ENCODE data around the gene TMEM41B. TPM values are rescaled to one million over a fixed set of nuclear protein-coding genes. Genes with fewer than 3 reads are reported as not detected.
A peak's percentile ranks its signal among the peaks of the same experiment; 100 is the strongest.

The TMEM41B gene
- total RNA-seq, 1 experiment from 2014 or later = 67.2 TPM

- ChIA-PET RAD21 (ENCODE audit: low non-redundant PET in 1 of 2, low total read pairs in 2 of 2, uncharacterized antibody in 2 of 2, unreplicated experiment in 2 of 2) (no interaction called here), POLR2A (interaction anchor here (0.7 kb wide), 1 partner anchor 947 kb away, joined by 3 read pairs; no protein-coding TSS in a partner anchor), CTCF (interaction anchor here (0.7 kb wide), 1 partner anchor 1569 kb away, joined by 4 read pairs; no protein-coding TSS in a partner anchor)
- H3K36me3 ChIP-seq (ENCODE audit: control insufficient read depth in 1 of 2, insufficient read depth in 2 of 2, low read length in 2 of 2) = no peaks in the 10 kb centered on the region
- ATAC-seq (no peak), DNase-seq (ENCODE audit: low read depth, low spot score) (no peak)
- no TSS peak for BruUV-seq (replicated peaks)
- intact Hi-C loops (cut with micrococcal nuclease) = no loop called here
- H3K9me3 ChIP-seq (ENCODE audit: control insufficient read depth in 1 of 2, insufficient read depth in 1 of 2, low read depth in 1 of 2, low read length in 2 of 2) = no peaks in the 10 kb centered on the region
- no peak overlapping the region for H3K4me3 ChIP-seq (replicated peaks in 1 of 2; ENCODE audit: low read depth in 1 of 2, low read length in 2 of 2)
- peak overlapping the region; percentile 21; the same call in 1 of the 2 replicates for H3K27ac ChIP-seq (ENCODE audit: low read depth, low read length)
- no peaks in the 10 kb centered on the region for H3K9me2 ChIP-seq (ENCODE audit: insufficient read depth)
- H3K4me2 ChIP-seq (ENCODE audit: low read length) = peak overlapping the region; percentile 19; the same call in 1 of the 2 replicates
- no peak for TF ChIP-seq JUND (IDR thresholded peaks at IDR 0.05)
- no peak for TF ChIP-seq CEBPB (IDR thresholded peaks at IDR 0.05; ENCODE audit: low read depth)
- no peak for TF ChIP-seq TCF7L2 (IDR thresholded peaks at IDR 0.05; ENCODE audit: borderline replicate concordance, extremely low read depth, insufficient read depth, insufficient read length)
- TF ChIP-seq POLR2AphosphoS5 (IDR thresholded peaks at IDR 0.05; ENCODE audit: low read depth, low read length) = no peak
- no peak for TF ChIP-seq ZNF274 (IDR thresholded peaks at IDR 0.05; ENCODE audit: low read depth, low read length)
- H3K9ac ChIP-seq (ENCODE audit: low read length) = no peak overlapping the region
- no peaks in the 10 kb centered on the region for H4K20me1 ChIP-seq (ENCODE audit: insufficient read depth)
- H3K27me3 ChIP-seq (ENCODE audit: insufficient read depth, low read length) = no peaks in the 10 kb centered on the region
- peak overlapping the region; percentile 30 for H2AFZ ChIP-seq (ENCODE audit: low read depth, low read length, poor library complexity, severe bottlenecking)
- H3K4me1 ChIP-seq (ENCODE audit: control insufficient read depth in 1 of 2, insufficient read depth in 2 of 2, low read length in 2 of 2) = peaks cover 23 to 51% of the 10 kb centered on the region in 2 experiments
- no peaks in the 10 kb centered on the region for H3K79me2 ChIP-seq (ENCODE audit: insufficient read depth, low read length)
These were observed 42.6 kb upstream of the TMEM41B start for GRCh38 chr11:9357041-9357440.

GRCh38 chr11:9351321-9351881 is 37.0 kb upstream of the TMEM41B start:
- Histone ChIP-seq H3K79me2 (ENCODE audit: insufficient read depth, low read length) (no peaks in the 10 kb centered on the region), H3K4me1 (ENCODE audit: control insufficient read depth in 1 of 2, insufficient read depth in 2 of 2, low read length in 2 of 2) (peaks cover 12 to 35% of the 10 kb centered on the region in 2 experiments), H2AFZ (ENCODE audit: low read depth, low read length, poor library complexity, severe bottlenecking) (no peak overlapping the region), H3K4me3 (replicated peaks in 1 of 2; ENCODE audit: low read depth in 1 of 2, low read length in 2 of 2) (no peak overlapping the region), H3K36me3 (ENCODE audit: control insufficient read depth in 1 of 2, insufficient read depth in 2 of 2, low read length in 2 of 2) (no peaks in the 10 kb centered on the region), H3K9ac (ENCODE audit: low read length) (no peak overlapping the region), H3K9me2 (ENCODE audit: insufficient read depth) (no peaks in the 10 kb centered on the region), H3K4me2 (ENCODE audit: low read length) (no peak overlapping the region), H4K20me1 (ENCODE audit: insufficient read depth) (no peaks in the 10 kb centered on the region), H3K27me3 (ENCODE audit: insufficient read depth, low read length) (no peaks in the 10 kb centered on the region), H3K9me3 (ENCODE audit: control insufficient read depth in 1 of 2, insufficient read depth in 1 of 2, low read depth in 1 of 2, low read length in 2 of 2) (no peaks in the 10 kb centered on the region), H3K27ac (ENCODE audit: low read depth, low read length) (no peak overlapping the region)
- ChIA-PET RAD21 (ENCODE audit: low non-redundant PET in 1 of 2, low total read pairs in 2 of 2, uncharacterized antibody in 2 of 2, unreplicated experiment in 2 of 2) (no interaction called here), CTCF (no interaction called here), POLR2A (no interaction called here)
- intact Hi-C loops (cut with micrococcal nuclease) = no loop called here
- peak; percentile 33; the same call in 1 of the 2 replicates for ATAC-seq
- TF ChIP-seq POLR2AphosphoS5 (IDR thresholded peaks at IDR 0.05; ENCODE audit: low read depth, low read length) (no peak), SRF (IDR thresholded peaks at IDR 0.05; ENCODE audit: low read depth) (no peak), ATF3 (IDR thresholded peaks at IDR 0.05) (no peak), ZFX (IDR thresholded peaks at IDR 0.05) (no peak), CEBPB (IDR thresholded peaks at IDR 0.05; ENCODE audit: low read depth) (no peak), TCF7L2 (IDR thresholded peaks at IDR 0.05; ENCODE audit: borderline replicate concordance, extremely low read depth, insufficient read depth, insufficient read length) (no peak), CTCF (IDR thresholded peaks at IDR 0.05 in 2 of 3, conservative IDR thresholded peaks at IDR 0.05 in 1 of 3; ENCODE audit: borderline replicate concordance in 1 of 3, insufficient read depth in 1 of 3, low read depth in 2 of 3, low read length in 2 of 3) (no peak), RAD21 (IDR thresholded peaks at IDR 0.05; ENCODE audit: low read depth) (no peak), POLR2A (IDR thresholded peaks at IDR 0.05; ENCODE audit: borderline replicate concordance, extremely low read depth, insufficient read depth, insufficient read length) (no peak), SP1 (IDR thresholded peaks at IDR 0.05; ENCODE audit: low read depth) (no peak), SIN3A (IDR thresholded peaks at IDR 0.05; ENCODE audit: low read depth) (no peak), EZH2phosphoT487 (IDR thresholded peaks at IDR 0.05; ENCODE audit: borderline replicate concordance) (no peak), ZNF274 (IDR thresholded peaks at IDR 0.05; ENCODE audit: low read depth, low read length) (no peak), ELF1 (IDR thresholded peaks at IDR 0.05; ENCODE audit: borderline replicate concordance, low read depth) (no peak)
- BruUV-seq (replicated peaks) = no TSS peak
- no peak for DNase-seq (ENCODE audit: low read depth, low spot score)

Measured in HCT116 (cell line).